ENCODE data around the gene RFLNA. TPM values are rescaled to one million over a fixed set of nuclear protein-coding genes. Genes with fewer than 3 reads are reported as not detected.

The RFLNA gene
- total RNA-seq, 1 donor from 2014 or later: not detected

DNA sequence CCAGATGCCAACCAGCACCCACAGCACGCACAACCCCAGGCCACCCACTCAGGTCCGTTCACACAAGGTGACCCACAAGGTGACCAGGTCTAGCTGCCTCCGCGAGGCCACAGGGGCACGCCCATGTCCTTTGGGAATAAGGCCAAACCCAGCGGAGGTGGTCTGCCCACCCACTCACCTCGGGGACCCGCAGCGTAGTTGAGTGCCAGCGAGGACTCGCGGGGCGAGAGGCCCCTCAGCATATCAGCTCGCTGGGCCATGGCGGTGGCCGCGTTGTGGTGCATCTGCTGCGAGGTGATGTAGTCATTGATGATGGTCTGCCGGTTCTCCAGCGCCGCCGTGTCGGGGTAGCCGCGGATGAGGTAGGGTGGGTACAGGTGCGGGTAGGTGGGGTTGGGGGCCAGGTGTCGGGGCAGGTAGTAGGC lies 46.8 kb downstream of the RFLNA start:
- DNase-seq (ENCODE audit: low spot score): no peak
- Mint-ChIP-seq H3K36me3 (ENCODE audit: low read depth) (peaks cover 20% of the 10 kb centered on the region), H3K27ac (no peak overlapping the region), H3K27me3 (ENCODE audit: insufficient read depth) (no peaks in the 10 kb centered on the region), H3K4me1 (ENCODE audit: low read depth) (no peaks in the 10 kb centered on the region), H3K4me3 (no peak overlapping the region), H3K9me3 (no peaks in the 10 kb centered on the region)
- intact Hi-C loops (cut with micrococcal nuclease): no loop called here

DNA sequence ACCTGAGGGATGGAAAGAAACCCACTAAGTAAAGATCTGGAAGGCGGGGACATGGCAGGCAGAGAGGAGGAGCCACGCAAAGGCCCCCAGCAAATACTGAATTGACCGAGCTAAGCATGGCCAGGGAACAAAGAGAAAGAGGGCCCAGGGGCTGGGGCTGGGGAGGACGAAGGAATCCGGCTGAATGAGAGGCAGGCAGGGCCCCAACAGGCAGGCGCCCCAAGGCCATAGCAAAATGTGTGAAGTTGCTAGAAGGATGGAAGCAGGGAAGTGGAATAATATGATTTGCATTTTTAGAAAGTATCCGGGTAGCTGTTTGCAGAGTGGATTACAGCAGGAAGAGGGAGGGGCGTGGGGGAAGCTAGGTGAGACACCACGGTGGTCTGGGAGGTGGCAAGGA lies 49.1 kb downstream of the RFLNA start:
- Mint-ChIP-seq H3K36me3 (ENCODE audit: low read depth) (peaks cover 13% of the 10 kb centered on the region), H3K9me3 (no peaks in the 10 kb centered on the region), H3K27me3 (ENCODE audit: insufficient read depth) (no peaks in the 10 kb centered on the region), H3K4me1 (ENCODE audit: low read depth) (no peaks in the 10 kb centered on the region), H3K4me3 (no peak overlapping the region), H3K27ac (no peak overlapping the region)
- intact Hi-C loops (cut with micrococcal nuclease): no loop called here
- no peak for DNase-seq (ENCODE audit: low spot score)

GRCh38 chr12:124344526-124344925 lies 49.6 kb downstream of the RFLNA start:
- Mint-ChIP-seq H3K36me3 (ENCODE audit: low read depth) (peaks cover 13% of the 10 kb centered on the region), H3K27ac (no peak overlapping the region), H3K4me1 (ENCODE audit: low read depth) (no peaks in the 10 kb centered on the region), H3K9me3 (no peaks in the 10 kb centered on the region), H3K4me3 (no peak overlapping the region), H3K27me3 (ENCODE audit: insufficient read depth) (no peaks in the 10 kb centered on the region)
- DNase-seq (ENCODE audit: low spot score): no peak
- intact Hi-C loops (cut with micrococcal nuclease): no loop called here

DNA sequence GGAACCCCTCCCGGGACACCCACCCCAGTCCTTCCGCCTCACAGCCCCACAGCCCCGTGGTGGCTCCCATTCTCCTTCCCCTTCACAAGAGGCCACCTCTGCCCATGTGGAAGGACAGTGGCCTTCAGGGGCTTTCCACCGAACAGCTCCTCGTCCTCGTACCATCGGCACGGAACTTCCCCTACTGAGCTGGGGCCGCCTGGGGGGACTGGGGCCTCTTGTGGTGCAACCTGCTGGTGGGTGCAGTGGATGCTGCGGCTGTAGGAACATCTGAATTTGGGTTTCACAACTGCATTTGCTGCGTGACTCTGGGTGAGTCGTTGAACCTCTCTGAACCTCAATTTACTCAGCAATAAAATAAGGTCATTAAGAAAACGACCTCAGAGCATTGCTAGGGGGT lies 50.9 kb downstream of the RFLNA start:
- H3K27ac Mint-ChIP-seq: no peak overlapping the region
- no peaks in the 10 kb centered on the region for H3K27me3 Mint-ChIP-seq (ENCODE audit: insufficient read depth)
- H3K4me3 Mint-ChIP-seq: no peak overlapping the region
- H3K9me3 Mint-ChIP-seq: no peaks in the 10 kb centered on the region
- peaks cover 10% of the 10 kb centered on the region for H3K36me3 Mint-ChIP-seq (ENCODE audit: low read depth)
- H3K4me1 Mint-ChIP-seq (ENCODE audit: low read depth): no peaks in the 10 kb centered on the region
- intact Hi-C loops (cut with micrococcal nuclease): no loop called here
- DNase-seq (ENCODE audit: low spot score): no peak

DNA sequence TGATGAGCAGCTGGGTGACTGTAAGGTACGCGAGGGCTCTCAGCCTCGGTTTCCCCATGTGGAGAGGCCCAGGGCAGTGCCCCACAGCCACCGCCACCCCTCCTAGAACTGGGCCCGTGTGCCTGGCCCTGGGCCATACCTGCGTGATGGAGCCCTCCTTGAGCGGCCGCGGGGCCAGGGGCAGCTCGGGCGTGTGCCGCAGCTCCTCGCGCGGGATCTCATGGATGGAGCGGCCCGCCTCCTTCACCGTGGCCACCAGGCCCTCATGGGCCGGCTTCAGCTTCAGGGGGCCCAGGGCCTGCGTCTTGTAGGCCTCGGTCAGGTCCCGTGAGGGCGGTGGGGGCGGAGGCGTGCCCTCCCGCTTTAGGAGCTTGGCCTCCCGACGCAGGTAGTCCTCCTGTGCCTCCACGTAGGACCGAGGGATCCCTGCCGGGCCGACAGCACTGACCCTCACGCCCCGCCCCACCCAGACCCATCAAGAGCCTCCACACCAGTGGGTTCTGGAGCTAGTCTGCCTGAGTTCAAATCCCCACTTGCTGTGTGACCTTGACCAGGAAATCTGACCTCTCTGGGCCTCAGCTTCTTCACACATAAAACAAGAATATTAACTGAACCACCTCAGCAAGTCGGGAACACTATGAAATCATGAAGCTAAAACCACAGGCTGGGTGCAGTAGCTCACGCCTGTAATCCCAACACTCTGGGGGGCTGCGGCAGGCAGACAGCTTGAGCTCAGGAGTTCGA lies 51.7 kb downstream of the RFLNA start:
- no peaks in the 10 kb centered on the region for H3K4me1 Mint-ChIP-seq (ENCODE audit: low read depth)
- no peaks in the 10 kb centered on the region for H3K9me3 Mint-ChIP-seq
- DNase-seq (ENCODE audit: low spot score): no peak
- no peak overlapping the region for H3K27ac Mint-ChIP-seq
- H3K36me3 Mint-ChIP-seq (ENCODE audit: low read depth): peaks cover 8% of the 10 kb centered on the region
- H3K4me3 Mint-ChIP-seq: no peak overlapping the region
- no peaks in the 10 kb centered on the region for H3K27me3 Mint-ChIP-seq (ENCODE audit: insufficient read depth)
- intact Hi-C loops (cut with micrococcal nuclease): no loop called here

GRCh38 chr12:124347335-124347734 lies 52.4 kb downstream of the RFLNA start:
- H3K4me3 Mint-ChIP-seq: no peak overlapping the region
- H3K9me3 Mint-ChIP-seq: no peaks in the 10 kb centered on the region
- no peaks in the 10 kb centered on the region for H3K4me1 Mint-ChIP-seq (ENCODE audit: low read depth)
- peaks cover 8% of the 10 kb centered on the region for H3K36me3 Mint-ChIP-seq (ENCODE audit: low read depth)
- no peaks in the 10 kb centered on the region for H3K27me3 Mint-ChIP-seq (ENCODE audit: insufficient read depth)
- no peak overlapping the region for H3K27ac Mint-ChIP-seq
- intact Hi-C loops (cut with micrococcal nuclease): no loop called here
- DNase-seq (ENCODE audit: low spot score): no peak

GRCh38 chr12:124347805-124348658 lies 53.1 kb downstream of the RFLNA start:
- Mint-ChIP-seq H3K4me1 (ENCODE audit: low read depth) (no peaks in the 10 kb centered on the region), H3K36me3 (ENCODE audit: low read depth) (peaks cover 6% of the 10 kb centered on the region)
- intact Hi-C loops (cut with micrococcal nuclease): loop anchor here (1.0 to 2.0 kb wide), 2 partner anchors 119 to 419 kb away; no protein-coding TSS in a partner anchor

GRCh38 chr12:124348659-124349380 lies 53.9 kb downstream of the RFLNA start:
- DNase-seq (ENCODE audit: low spot score): no peak
- no peaks in the 10 kb centered on the region for H3K4me1 Mint-ChIP-seq (ENCODE audit: low read depth)
- intact Hi-C loops (cut with micrococcal nuclease): loop anchor here (1.0 to 2.0 kb wide), 2 partner anchors 118 to 418 kb away; no protein-coding TSS in a partner anchor
- H3K27me3 Mint-ChIP-seq (ENCODE audit: insufficient read depth): no peaks in the 10 kb centered on the region
- H3K36me3 Mint-ChIP-seq (ENCODE audit: low read depth): peaks cover 4% of the 10 kb centered on the region
- no peaks in the 10 kb centered on the region for H3K9me3 Mint-ChIP-seq
- no peak overlapping the region for H3K27ac Mint-ChIP-seq
- H3K4me3 Mint-ChIP-seq: no peak overlapping the region

More at GRCh38 chr12:124347805-124348658, 53.1 kb downstream of the RFLNA start:
- H3K4me3 Mint-ChIP-seq: no peak overlapping the region
- H3K27me3 Mint-ChIP-seq (ENCODE audit: insufficient read depth): no peaks in the 10 kb centered on the region
- no peak overlapping the region for H3K27ac Mint-ChIP-seq
- H3K9me3 Mint-ChIP-seq: no peaks in the 10 kb centered on the region
- DNase-seq (ENCODE audit: low spot score): no peak

DNA sequence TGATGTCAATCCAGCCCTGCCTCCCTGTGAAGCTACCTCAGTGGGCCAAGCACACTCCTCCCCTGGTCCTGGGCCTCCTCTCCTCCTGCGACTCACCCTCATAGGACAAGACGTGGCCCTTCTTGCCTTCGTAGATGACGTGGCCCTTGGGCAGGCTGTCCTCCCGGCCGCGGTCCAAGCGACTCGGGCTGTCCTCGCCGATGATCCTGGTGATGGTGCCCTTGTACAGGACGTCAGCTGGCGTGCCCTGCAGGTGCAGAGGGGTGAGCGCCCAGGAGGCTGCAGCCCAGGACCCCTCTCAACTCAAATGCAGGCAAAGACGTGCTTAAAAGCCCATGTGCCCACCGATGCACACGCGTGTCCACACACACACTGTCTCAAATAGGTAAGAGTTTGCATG lies 55.6 kb downstream of the RFLNA start:
- DNase-seq (ENCODE audit: low spot score): no peak
- H3K4me3 Mint-ChIP-seq: no peak overlapping the region
- intact Hi-C loops (cut with micrococcal nuclease): no loop called here
- H3K4me1 Mint-ChIP-seq (ENCODE audit: low read depth): no peaks in the 10 kb centered on the region
- H3K27ac Mint-ChIP-seq: no peak overlapping the region
- H3K9me3 Mint-ChIP-seq: no peaks in the 10 kb centered on the region
- H3K27me3 Mint-ChIP-seq (ENCODE audit: insufficient read depth): no peaks in the 10 kb centered on the region
- H3K36me3 Mint-ChIP-seq (ENCODE audit: low read depth): no peaks in the 10 kb centered on the region

DNA sequence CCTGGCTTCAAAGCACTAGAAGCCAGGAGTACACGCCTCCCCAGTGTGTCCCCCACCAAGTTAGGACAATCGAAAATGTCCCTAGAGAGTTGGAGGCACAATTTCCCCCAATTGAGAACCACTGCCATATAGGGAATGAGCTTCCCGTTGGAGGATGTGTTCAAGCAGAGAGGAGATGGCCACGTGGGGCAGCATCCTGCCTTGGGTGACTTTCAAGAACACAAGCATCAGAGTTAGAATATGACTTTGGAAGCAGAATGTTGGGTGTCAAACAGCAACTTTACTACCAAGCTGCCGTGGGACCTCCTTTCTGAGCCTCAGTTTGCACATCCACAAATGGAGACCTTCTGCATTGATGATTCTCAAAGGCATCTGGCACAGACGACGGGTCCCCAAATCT lies 56.5 kb downstream of the RFLNA start:
- intact Hi-C loops (cut with micrococcal nuclease): no loop called here
- no peaks in the 10 kb centered on the region for H3K9me3 Mint-ChIP-seq
- H3K36me3 Mint-ChIP-seq (ENCODE audit: low read depth): no peaks in the 10 kb centered on the region
- DNase-seq (ENCODE audit: low spot score): no peak
- no peaks in the 10 kb centered on the region for H3K4me1 Mint-ChIP-seq (ENCODE audit: low read depth)
- no peaks in the 10 kb centered on the region for H3K27me3 Mint-ChIP-seq (ENCODE audit: insufficient read depth)
- H3K4me3 Mint-ChIP-seq: no peak overlapping the region
- H3K27ac Mint-ChIP-seq: no peak overlapping the region

DNA sequence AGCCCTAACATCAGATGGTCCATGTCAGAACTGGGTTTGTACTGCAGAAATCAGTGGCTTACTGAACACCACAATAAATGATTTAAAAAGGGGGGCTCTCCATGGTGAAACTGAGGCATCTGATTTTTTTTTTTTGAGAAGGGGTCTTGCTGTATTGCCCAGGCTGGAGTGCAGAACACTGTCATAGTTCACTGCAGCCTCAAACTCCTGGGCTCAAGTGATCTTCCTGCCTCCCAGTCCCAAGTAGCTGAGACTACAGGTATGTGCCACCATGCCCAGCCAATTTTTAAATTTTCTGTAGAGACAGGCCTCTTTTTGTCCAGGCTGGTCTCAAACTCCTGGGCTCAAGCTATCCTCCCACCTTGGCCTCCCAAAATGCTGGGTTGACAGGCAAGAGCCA lies 57.4 kb downstream of the RFLNA start:
- no peaks in the 10 kb centered on the region for H3K9me3 Mint-ChIP-seq
- no peaks in the 10 kb centered on the region for H3K27me3 Mint-ChIP-seq (ENCODE audit: insufficient read depth)
- no peaks in the 10 kb centered on the region for H3K4me1 Mint-ChIP-seq (ENCODE audit: low read depth)
- intact Hi-C loops (cut with micrococcal nuclease): no loop called here
- no peak for DNase-seq (ENCODE audit: low spot score)
- H3K27ac Mint-ChIP-seq: no peak overlapping the region
- H3K4me3 Mint-ChIP-seq: no peak overlapping the region
- H3K36me3 Mint-ChIP-seq (ENCODE audit: low read depth): no peaks in the 10 kb centered on the region

- no peak for DNase-seq (ENCODE audit: low spot score)
- Mint-ChIP-seq H3K9me3 (no peaks in the 10 kb centered on the region), H3K4me3 (no peak overlapping the region), H3K27ac (no peak overlapping the region), H3K4me1 (ENCODE audit: low read depth) (no peaks in the 10 kb centered on the region), H3K27me3 (ENCODE audit: insufficient read depth) (no peaks in the 10 kb centered on the region), H3K36me3 (ENCODE audit: low read depth) (peaks cover 4% of the 10 kb centered on the region)
- intact Hi-C loops (cut with micrococcal nuclease): no loop called here
Observed at GRCh38 chr12:124352839-124353238, 57.9 kb downstream of the RFLNA start.

DNA sequence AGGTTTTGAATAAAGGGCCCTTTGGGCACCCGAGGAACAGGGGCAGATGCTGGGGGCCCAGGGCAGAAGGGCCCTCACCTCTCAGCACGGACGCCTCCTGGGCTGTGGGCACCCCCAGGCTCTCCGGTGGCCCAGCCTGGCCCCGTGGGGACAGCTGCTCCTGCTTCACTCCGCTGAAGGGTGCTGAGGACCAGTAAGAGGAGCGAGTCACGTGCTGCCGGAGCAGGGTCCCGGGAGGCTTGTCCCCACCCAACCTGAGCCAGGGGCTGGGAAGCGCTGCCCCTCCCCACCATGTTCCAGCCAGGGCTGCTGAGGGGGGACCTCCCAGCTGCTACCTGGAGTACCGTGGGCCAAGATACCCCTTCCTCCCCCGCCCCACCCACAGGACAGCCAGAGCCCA lies 59.5 kb downstream of the RFLNA start:
- peaks cover 12% of the 10 kb centered on the region for H3K36me3 Mint-ChIP-seq (ENCODE audit: low read depth)
- DNase-seq (ENCODE audit: low spot score): no peak
- H3K4me1 Mint-ChIP-seq (ENCODE audit: low read depth): no peaks in the 10 kb centered on the region
- H3K4me3 Mint-ChIP-seq: no peak overlapping the region
- intact Hi-C loops (cut with micrococcal nuclease): no loop called here
- H3K9me3 Mint-ChIP-seq: no peaks in the 10 kb centered on the region
- H3K27me3 Mint-ChIP-seq (ENCODE audit: insufficient read depth): no peaks in the 10 kb centered on the region
- no peak overlapping the region for H3K27ac Mint-ChIP-seq
